CD4-positive, alpha-beta T cell treated with Interleukin-17A for 1 hour (primary cell): ENCODE results near the gene MGAT4B.
A peak's percentile ranks its signal among the peaks of the same experiment; 100 is the strongest.
"Not testable (repeated sequence)": the region's sequence is repeated elsewhere in the genome, so short reads cannot be mapped to it uniquely, and the experiment has no call there.

Source experiments
- DNase-seq: peaks from one replicate; pipeline ENCODE4 v3.0.0-alpha.2; 2020

MGAT4B gene

GRCh38 chr5:179794171-179794570 lies 12.5 kb downstream of the MGAT4B start:
- DNase-seq: no peak

DNA sequence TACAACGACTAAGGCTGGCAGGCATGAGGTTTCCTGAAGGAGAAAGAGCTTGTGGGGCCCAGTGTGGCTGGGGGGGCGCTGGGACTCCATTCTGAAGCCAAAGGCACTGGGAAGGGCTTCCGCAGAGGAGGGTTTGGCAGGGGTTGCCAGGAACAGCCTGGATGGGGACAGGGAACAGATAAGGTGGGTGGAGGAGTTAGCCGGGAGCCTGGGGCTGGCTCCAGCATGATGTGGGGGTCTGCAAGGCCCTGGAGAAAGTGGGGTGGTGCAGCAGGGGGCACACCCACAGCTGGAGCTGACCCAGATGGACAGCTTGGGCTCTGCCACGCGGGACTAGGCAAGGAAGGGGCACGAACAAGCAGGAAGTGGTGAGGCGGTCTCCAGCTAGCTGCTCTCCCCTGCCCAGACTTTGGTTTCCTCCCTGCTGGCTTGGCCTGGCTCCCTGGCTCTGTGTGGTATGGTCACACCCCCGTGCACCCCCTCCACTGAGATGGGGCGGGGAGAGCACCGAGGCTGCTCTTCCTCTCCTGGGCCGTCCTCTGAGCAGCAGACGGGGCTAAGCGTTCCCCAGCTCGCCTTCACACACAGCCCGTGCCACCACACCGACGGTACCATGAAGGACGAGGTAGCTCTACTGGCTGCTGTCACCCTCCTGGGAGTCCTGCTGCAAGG lies 13.1 kb downstream of the MGAT4B start, which contains the start of gene LTC4S:
LTC4S (plus strand) TSS at position 519 of the 672 bp plus-strand sequence; CDS start at position 614, 95 bp downstream.
- DNase-seq: peak; percentile 74

- no peak for DNase-seq
These were observed 13.8 kb downstream of the MGAT4B start for GRCh38 chr5:179792612-179793467.

GRCh38 chr5:179791881-179792611 lies 14.6 kb downstream of the MGAT4B start:
- no peak for DNase-seq

GRCh38 chr5:179789278-179789677 lies 17.4 kb downstream of the MGAT4B start:
- not testable (repeated sequence) for DNase-seq

DNA sequence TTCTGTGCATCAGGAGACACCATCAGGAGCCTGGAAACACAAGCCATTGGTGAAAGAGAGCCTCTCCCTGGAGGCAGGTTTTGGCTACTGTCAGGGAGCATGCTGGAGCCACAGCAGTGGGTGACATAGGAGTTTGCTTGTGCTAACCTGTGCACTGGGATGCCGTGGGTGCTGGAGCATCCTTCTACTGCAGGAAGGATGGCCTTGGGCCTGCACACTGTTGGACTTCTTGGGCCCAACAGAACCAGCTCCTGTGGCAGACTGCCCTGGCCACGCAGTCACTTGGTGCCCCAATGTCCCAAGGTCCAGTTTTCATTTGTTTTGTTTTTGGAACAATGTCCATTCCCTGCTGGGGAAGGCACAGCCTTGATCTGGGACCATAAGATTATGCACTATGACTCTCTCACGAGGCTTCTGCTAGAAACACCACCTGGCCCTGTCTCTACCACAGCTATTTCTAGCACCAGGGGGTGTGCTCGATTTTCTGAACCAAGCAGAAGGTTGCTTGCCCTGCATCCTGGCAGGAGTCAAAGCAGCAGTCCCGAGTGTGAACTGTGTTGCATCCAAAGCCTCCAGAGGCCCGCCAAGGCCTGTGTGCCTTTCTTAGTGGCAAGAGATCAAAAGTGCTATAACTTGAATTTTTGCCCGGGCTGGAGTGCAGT lies 18.3 kb downstream of the MGAT4B start:
- no peak for DNase-seq

- no peak for DNase-seq
These were observed 19.8 kb downstream of the MGAT4B start for GRCh38 chr5:179786861-179787260.

- no peak for DNase-seq
These were observed 23.5 kb downstream of the MGAT4B start for GRCh38 chr5:179783128-179783527.

- no peak for DNase-seq
These were observed 24.8 kb downstream of the MGAT4B start for GRCh38 chr5:179781846-179782245.

- DNase-seq: no peak
These were observed 26.3 kb downstream of the MGAT4B start for GRCh38 chr5:179780362-179780761.

GRCh38 chr5:179779826-179780225 lies 26.8 kb downstream of the MGAT4B start:
- DNase-seq: no peak

DNA sequence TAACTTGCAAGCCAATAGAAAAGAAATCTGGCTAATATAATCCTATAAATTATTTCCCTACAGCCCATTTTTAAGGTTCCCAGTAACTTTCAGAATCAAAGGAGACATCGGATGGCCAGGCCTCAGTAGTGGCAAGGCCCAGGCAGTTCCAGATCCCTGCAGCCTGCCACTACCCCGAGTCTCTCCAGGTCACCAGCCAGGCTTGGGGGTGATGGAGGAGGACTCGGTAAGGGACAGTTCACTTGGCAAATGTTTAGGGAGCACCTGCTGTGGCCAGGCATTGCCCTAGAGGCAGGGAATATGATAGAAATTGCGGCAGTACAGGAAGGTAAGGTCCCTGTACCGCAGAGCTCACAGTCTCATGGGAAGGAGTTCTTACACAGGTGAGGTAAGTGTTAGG lies 28.1 kb downstream of the MGAT4B start:
- DNase-seq: no peak

DNA sequence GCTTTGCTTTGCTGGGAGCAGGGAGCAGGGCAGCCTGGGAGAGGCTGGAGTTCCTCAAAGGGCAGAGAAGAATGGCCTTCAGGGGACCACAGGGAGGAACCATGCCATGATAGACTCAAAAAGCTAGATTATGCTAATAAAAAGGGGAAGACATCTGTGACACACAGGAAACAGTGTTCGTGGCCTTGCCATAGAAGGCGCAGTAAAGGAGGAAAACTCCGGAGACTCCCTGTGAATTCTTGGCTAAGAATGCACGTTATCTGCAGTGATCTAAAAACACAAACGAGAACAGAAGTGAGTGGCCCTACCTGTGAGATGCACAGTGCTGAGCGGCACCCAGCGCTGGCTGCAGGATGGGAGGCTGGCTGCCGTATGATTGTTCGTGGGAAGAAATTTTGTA lies 28.8 kb downstream of the MGAT4B start:
- no peak for DNase-seq

DNA sequence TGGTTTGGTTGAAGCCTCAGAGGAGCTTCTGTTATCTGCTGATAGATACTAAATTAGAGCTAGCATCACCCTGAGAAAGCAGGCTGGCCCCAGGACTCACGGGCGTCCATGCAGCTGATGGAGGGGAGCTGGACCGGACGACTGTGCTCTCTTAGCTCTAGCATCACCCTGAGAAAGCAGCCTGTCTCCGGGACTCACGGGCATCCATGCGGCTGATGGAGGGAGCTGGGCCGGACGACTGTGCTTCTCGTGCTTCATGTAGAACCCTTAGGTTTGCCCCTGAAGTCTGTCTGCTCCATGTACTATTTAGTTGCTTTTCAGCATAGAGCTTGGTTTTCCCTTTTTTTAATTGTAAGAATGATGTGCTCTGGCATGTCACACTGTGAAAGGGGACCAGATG lies 29.2 kb downstream of the MGAT4B start:
- no peak for DNase-seq

GRCh38 chr5:179776411-179776938 lies 30.2 kb downstream of the MGAT4B start:
- DNase-seq: no peak

- DNase-seq: no peak
These were observed 32.2 kb downstream of the MGAT4B start for GRCh38 chr5:179774442-179774841.

DNA sequence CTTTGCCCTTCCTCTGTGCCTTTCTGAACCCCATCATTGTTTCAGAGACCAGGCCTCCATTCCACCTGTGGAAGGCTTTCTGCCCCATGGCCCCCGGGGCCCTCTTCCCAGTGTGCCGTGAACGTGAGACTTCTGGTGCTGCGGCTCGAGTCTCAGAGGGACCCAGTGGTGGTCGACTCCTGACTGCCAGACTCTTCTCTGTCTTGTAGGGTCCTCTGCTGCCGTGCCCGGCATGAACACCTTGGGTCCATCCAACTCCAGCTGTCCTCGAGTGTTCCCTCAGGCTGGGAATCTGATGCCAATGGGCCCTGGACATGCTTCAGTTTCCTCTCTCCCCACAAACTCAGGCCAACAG lies 33.0 kb downstream of the MGAT4B start:
- no peak for DNase-seq

GRCh38 chr5:179772351-179772750 lies 34.3 kb downstream of the MGAT4B start:
- DNase-seq: no peak

GRCh38 chr5:179771311-179771895 lies 35.3 kb downstream of the MGAT4B start:
- DNase-seq: no peak

DNA sequence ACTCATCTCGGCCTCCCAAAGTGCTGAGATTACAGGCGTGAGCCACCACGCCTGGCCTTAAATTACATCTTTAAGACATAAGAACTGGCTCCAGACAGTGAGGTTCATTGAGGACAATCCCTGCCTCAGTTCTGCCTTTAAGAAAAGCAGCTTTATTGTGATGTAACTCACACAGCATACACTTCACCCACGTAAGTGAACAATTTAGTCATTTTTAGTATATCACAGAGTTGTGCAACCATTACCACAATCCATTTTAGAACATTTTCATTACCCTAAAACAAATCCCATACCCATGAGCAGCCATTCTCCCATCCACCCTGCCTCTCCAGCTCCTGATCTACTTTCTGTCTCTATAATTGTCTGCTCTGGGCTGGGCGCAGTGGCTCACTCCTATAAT lies 36.9 kb downstream of the MGAT4B start:
- DNase-seq: no peak

GRCh38 chr5:179769271-179769670 lies 37.4 kb downstream of the MGAT4B start:
- DNase-seq: no peak

DNA sequence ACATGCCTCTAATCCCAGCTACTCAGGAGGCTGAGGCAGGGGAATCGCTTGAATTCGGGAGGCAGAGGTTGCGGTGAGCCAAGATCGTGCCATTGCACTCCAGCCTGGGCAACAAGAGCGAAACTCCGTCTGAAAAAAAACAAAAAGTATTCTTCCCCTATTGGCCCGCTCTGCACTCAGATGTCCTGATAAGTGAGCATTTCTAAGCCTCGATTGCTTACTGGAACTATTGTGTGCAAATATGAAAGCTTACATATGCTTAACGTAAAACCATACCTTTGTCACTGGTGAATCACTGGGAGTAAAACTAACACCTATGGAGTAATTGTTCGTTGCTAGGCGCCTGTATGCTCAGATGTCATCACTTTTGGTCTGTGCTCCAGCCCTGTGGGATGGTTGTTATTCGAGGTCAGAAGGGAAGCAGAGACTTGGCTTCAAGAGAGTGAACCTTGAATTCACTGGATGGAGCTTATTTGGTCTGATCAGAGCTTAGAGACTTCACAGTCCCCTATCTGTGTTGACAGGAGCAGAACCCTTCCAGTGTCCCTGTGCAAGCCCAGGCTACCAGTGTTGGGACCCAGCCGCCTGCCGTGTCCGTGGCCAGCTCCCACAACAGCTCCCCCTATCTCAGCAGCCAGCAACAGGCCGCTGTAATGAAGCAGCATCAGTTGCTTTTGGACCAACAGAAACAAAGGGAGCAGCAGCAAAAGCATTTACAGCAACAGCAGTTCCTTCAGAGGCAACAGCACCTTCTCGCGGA lies 38.2 kb downstream of the MGAT4B start:
- no peak for DNase-seq
